H1 (cell line): ENCODE results near the gene SMURF2. TPM values are rescaled to one million over a fixed set of nuclear protein-coding genes. Genes with fewer than 3 reads are reported as not detected.
A peak's percentile ranks its signal among the peaks of the same experiment; 100 is the strongest.

ENCODE experiments used
- CBX8 ChIP-seq: fragments of 300-800, 300-1000 bp; sonication (generic); IDR thresholded peaks from 2 replicates; pipeline ENCODE4 v1.7.1; 2016; ENCODE audit warnings: low read depth, low read length, borderline replicate concordance
- CHD7 ChIP-seq: fragments of 300-600 bp; sonication (generic); IDR thresholded peaks from 2 replicates; pipeline ENCODE4 v1.7.1; 2012; ENCODE audit warnings: low read length, moderate library complexity, mild to moderate bottlenecking, inconsistent platforms; ENCODE audit not compliant: insufficient replicate concordance
- FOSL1 ChIP-seq: IDR thresholded peaks from 2 replicates; pipeline ENCODE4 v1.6.1; 2011; ENCODE audit warnings: mild to moderate bottlenecking, low read depth, low read length, moderate library complexity; ENCODE audit not compliant: insufficient read depth
- KDM1A ChIP-seq: fragments of 200-600, 300-600 bp; sonication (generic); IDR thresholded peaks from 2 replicates; pipeline ENCODE4 v1.7.1; 2016; ENCODE audit warnings: mild to moderate bottlenecking, low read length, borderline replicate concordance
- NRF1 ChIP-seq: IDR thresholded peaks from 2 replicates; pipeline ENCODE4 v1.6.1; 2011; ENCODE audit warnings: mild to moderate bottlenecking, low read depth, low read length, improper control_type of control experiment
- POU5F1 ChIP-seq: IDR thresholded peaks from 2 replicates; pipeline ENCODE4 v1.6.1; 2011; ENCODE audit warnings: low read depth, mild to moderate bottlenecking, low read length, moderate library complexity
- SRF ChIP-seq: IDR thresholded peaks from 2 replicates; pipeline ENCODE4 v1.6.1; 2011; ENCODE audit warnings: mild to moderate bottlenecking, low read depth, low read length, moderate library complexity
- polyA plus RNA-seq, 7 experiments: library from polyadenylated mRNA; depleted of rRNA in 3 of 7; stranded (reverse) in 5 of 7; unstranded in 2 of 7; fragments of >200 nt in 5 of 7; fragments of 200-250 nt in 2 of 7; gene quantifications; 1 replicate in 5 of 7; 2 replicates in 1 of 7; 4 replicates in 1 of 7; pipeline versions ENCODE4 v1.2.1 to v1.2.3, GENCODE V29; 2011 to 2013; ENCODE audit warnings: missing spikeins in 2 of 7, mixed read lengths in 2 of 7
- total RNA-seq: library from RNA; stranded (reverse); fragmentation: NEBNext Ultra II Directional; extraction: Animal tissue kit (Norgen Biotek cat#: 25700); gene quantifications from 2 replicates; pipeline ENCODE4 v1.2.1, GENCODE V29; 2021
- TF ChIP-seq, protein P1 (sequence below): IDR thresholded peaks from 2 replicates; pipeline ENCODE4 v1.6.1; 2012; ENCODE audit warnings: low read length, inconsistent platforms

Gene SMURF2
- total and polyA plus RNA-seq, 2 of the 8 experiments (the other 6 are each of a cell fraction or from before 2014, with no cell fraction given) = 7.2 to 29.2 TPM

- no peak for TF ChIP-seq CBX8
- TF ChIP-seq POU5F1 = no peak
- no peak for TF ChIP-seq FOSL1
- TF ChIP-seq NRF1 = no peak
- no peak for TF ChIP-seq CHD7
- TF ChIP-seq, protein P1, sequence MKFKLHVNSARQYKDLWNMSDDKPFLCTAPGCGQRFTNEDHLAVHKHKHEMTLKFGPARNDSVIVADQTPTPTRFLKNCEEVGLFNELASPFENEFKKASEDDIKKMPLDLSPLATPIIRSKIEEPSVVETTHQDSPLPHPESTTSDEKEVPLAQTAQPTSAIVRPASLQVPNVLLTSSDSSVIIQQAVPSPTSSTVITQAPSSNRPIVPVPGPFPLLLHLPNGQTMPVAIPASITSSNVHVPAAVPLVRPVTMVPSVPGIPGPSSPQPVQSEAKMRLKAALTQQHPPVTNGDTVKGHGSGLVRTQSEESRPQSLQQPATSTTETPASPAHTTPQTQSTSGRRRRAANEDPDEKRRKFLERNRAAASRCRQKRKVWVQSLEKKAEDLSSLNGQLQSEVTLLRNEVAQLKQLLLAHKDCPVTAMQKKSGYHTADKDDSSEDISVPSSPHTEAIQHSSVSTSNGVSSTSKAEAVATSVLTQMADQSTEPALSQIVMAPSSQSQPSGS = peak; percentile 85; the same call in 1 of the 2 replicates
- peak; percentile 34; the same call in 1 of the 2 replicates for TF ChIP-seq SRF
- TF ChIP-seq KDM1A = no peak
Observed at GRCh38 chr17:64506576-64507412, 155.3 kb downstream of the SMURF2 start, which contains the start of gene CEP95 (continued).
